K562 (cell line): ENCODE measurements around the gene CIAO2B. TPM values are rescaled to one million over a fixed set of nuclear protein-coding genes. Genes with fewer than 3 reads are reported as not detected.

Experiments used
- ATAC-seq: fragments of 200-7000 bp; cut with Tn5 transposase; 3 replicates; pipeline ENCODE4 v1.9.1; 2020; ENCODE audit warnings: moderate library complexity
- BruUV-seq: library from RNA; stranded (reverse); fragments of 400-500 nt; replicated peaks from 2 replicates; lab custom pipeline; 2021; lab: Mats Ljungman, UMichigan
- CTCF ChIA-PET: fragments of 300-600 bp; formaldehyde crosslinking; extraction: SDS; loops from one replicate; lab custom pipeline; 2021; ENCODE audit warnings: low intra/inter-chr PET ratio; lab: Yijun Ruan, JAX
- POLR2A ChIA-PET: fragments of 300-600, 350-650 bp; sonication (Branson Sonifier 250); formaldehyde crosslinking; extraction: SDS; loops from one replicate; lab custom pipeline; 2021; ENCODE audit warnings: antibody characterized with exemption, inconsistent platforms; lab: Yijun Ruan, JAX
- DNase-seq, 4 experiments: peaks; one replicate each; pipeline versions ENCODE4 v3.0.0 to v3.0.0-alpha.2; 2011 to 2018; ENCODE audit warnings: low spot score in 3 of 4, mixed read lengths in 3 of 4; ENCODE audit errors: extremely low read depth in 1 of 4
- FAIRE-seq: peaks from 2 replicates; lab custom pipeline; 2011; peaks lifted over from hg19 to GRCh38; lab: Jason Lieb, UNC
- H2AFZ ChIP-seq: 2 replicates; pipeline ENCODE4 v1.6.0; 2011; ENCODE audit warnings: low read depth, low read length, control low read depth, inconsistent platforms
- H3K27ac ChIP-seq: fragments of 200-600 bp; 3 replicates; pipeline ENCODE4 v1.8.0; 2011; ENCODE audit warnings: low read depth, mild to moderate bottlenecking, control low read depth, inconsistent platforms, low read length, moderate library complexity, mixed read lengths; ENCODE audit errors: extremely low read depth
- H3K27me3 ChIP-seq, 2 experiments: fragments of 300-600 bp in 1 of 2; 2 replicates in 1 of 2; 3 replicates in 1 of 2; pipeline versions ENCODE4 v1.6.0 to v1.8.0; 2011; ENCODE audit warnings: inconsistent platforms in 2 of 2, low read length in 2 of 2, mild to moderate bottlenecking in 1 of 2, mixed read lengths in 1 of 2, moderate library complexity in 1 of 2; ENCODE audit not compliant: control insufficient read depth in 2 of 2, insufficient read depth in 2 of 2
- H3K36me3 ChIP-seq: fragments of 300-600 bp; 3 replicates; pipeline ENCODE4 v1.8.0; 2011; ENCODE audit warnings: mild to moderate bottlenecking, low read length, inconsistent platforms; ENCODE audit not compliant: control insufficient read depth, insufficient read depth
- H3K4me1 ChIP-seq, 2 experiments: fragments of 200-600 bp in 1 of 2; replicated peaks in 1 of 2; 2 replicates in 1 of 2; 3 replicates in 1 of 2; pipeline versions ENCODE4 v1.5.1 to v1.8.0; 2011; ENCODE audit warnings: inconsistent platforms in 2 of 2, low read length in 2 of 2, mild to moderate bottlenecking in 1 of 2, mixed read lengths in 1 of 2, moderate library complexity in 1 of 2; ENCODE audit not compliant: control insufficient read depth in 2 of 2, insufficient read depth in 2 of 2
- H3K4me2 ChIP-seq: 2 replicates; pipeline ENCODE4 v1.6.1; 2011; ENCODE audit warnings: low read length, control low read depth, inconsistent platforms, mixed read lengths; ENCODE audit not compliant: insufficient read depth
- H3K4me3 ChIP-seq: fragments of 200-600 bp; sonication (generic), shearing (Covaris generic); 2 replicates; pipeline ENCODE4 v1.5.1; 2016; ENCODE audit warnings: control low read depth, inconsistent platforms
- H3K79me2 ChIP-seq: fragments of 200-600 bp; 3 replicates; pipeline ENCODE4 v1.8.0; 2011; ENCODE audit warnings: low read length, inconsistent platforms; ENCODE audit not compliant: control insufficient read depth, insufficient read depth
- H3K9ac ChIP-seq, 2 experiments: 2 replicates each; pipeline versions ENCODE4 v1.6.0 to v1.6.1; 2011; ENCODE audit warnings: low read depth in 2 of 2, low read length in 2 of 2, control low read depth in 1 of 2, inconsistent platforms in 1 of 2, mild to moderate bottlenecking in 1 of 2, mixed read lengths in 1 of 2; ENCODE audit not compliant: insufficient read depth in 1 of 2
- H3K9me1 ChIP-seq: one replicate; pipeline ENCODE4 v1.6.0; 2011; ENCODE audit warnings: inconsistent platforms, mild to moderate bottlenecking, low read length, moderate library complexity; ENCODE audit not compliant: control insufficient read depth, insufficient read depth
- H3K9me3 ChIP-seq: replicated peaks from 2 replicates; pipeline ENCODE4 v1.5.1; 2011; ENCODE audit warnings: low read depth, low read length, inconsistent platforms; ENCODE audit not compliant: control insufficient read depth, insufficient read depth
- H4K20me1 ChIP-seq: replicated peaks from 2 replicates; pipeline ENCODE4 v1.6.1; 2011; ENCODE audit warnings: low read length, inconsistent platforms, mixed read lengths; ENCODE audit not compliant: control insufficient read depth, insufficient read depth
- ARHGAP35 ChIP-seq: fragments of 450-650 bp; IDR thresholded peaks from 2 replicates; pipeline ENCODE4 v1.6.1; 2018; ENCODE audit not compliant: partially characterized antibody
- MTA1 ChIP-seq: fragments of 450-650 bp; IDR thresholded peaks from 2 replicates; pipeline ENCODE4 v1.6.1; 2017; ENCODE audit warnings: borderline replicate concordance
- SIN3A ChIP-seq, 2 experiments: fragments of 150-350 bp in 1 of 2; IDR thresholded peaks; 2 replicates each; pipeline ENCODE4 v1.6.1; 2011 to 2016; ENCODE audit warnings: borderline replicate concordance in 2 of 2, low read depth in 2 of 2, low read length in 2 of 2, mild to moderate bottlenecking in 2 of 2, moderate library complexity in 2 of 2; ENCODE audit not compliant: control insufficient read depth in 1 of 2
- THAP12 ChIP-seq: fragments of 250-450 bp; sonication (Bioruptor Pico); IDR thresholded peaks from 2 replicates; pipeline ENCODE4 v1.9.0; 2021; ENCODE audit warnings: mild to moderate bottlenecking, inconsistent platforms
- ZNF431 ChIP-seq: sonication (generic); formaldehyde crosslinking; IDR thresholded peaks from 2 replicates; pipeline ENCODE4 v1.8.0; 2022; ENCODE audit warnings: mild to moderate bottlenecking, missing genetic modification reagents
- ZNF449 ChIP-seq: fragments of 250-450 bp; sonication (Bioruptor Pico); IDR thresholded peaks from 2 replicates; pipeline ENCODE4 v1.8.0; 2022; ENCODE audit warnings: moderate library complexity, mild to moderate bottlenecking, inconsistent platforms
- WGBS: fragments of 100-300 bp; shearing (Covaris generic); methylation state at CpG from one replicate; pipeline ENCODE4 v1.1.6; 2016; ENCODE audit warnings: low coverage, mixed read lengths; ENCODE audit not compliant: insufficient coverage; ENCODE audit errors: missing lambda C conversion rate; 5-methylcytosine and 5-hydroxymethylcytosine counted together
- in situ Hi-C: fragments of 300-500 bp; cut with MboI; formaldehyde crosslinking; loops from 4 replicates; pipeline ENCODE4 v1.15.0; 2018; ENCODE audit warnings: inconsistent platforms, mixed read lengths
- intact Hi-C: fragments of 100-400 bp; cut with micrococcal nuclease; formaldehyde crosslinking; loops from 2 replicates; pipeline ENCODE4 v1.14.2; 2022
- polyA plus RNA-seq, 8 experiments: library from polyadenylated mRNA; depleted of rRNA in 4 of 8; stranded (reverse) in 5 of 8; unstranded in 3 of 8; fragments of >200 nt; fragmentation: Nextera tagmentation in 2 of 8; fragmentation: Illumina TruSeq in 1 of 8; extraction: Ambion mirVana in 2 of 8; extraction: Trizol in 1 of 8; gene quantifications; 2 replicates each; pipeline versions ENCODE4 v1.2.1 to v1.2.3, GENCODE V29; 2011 to 2014; ENCODE audit warnings: inconsistent platforms in 1 of 8, missing spikeins in 1 of 8
- total RNA-seq, 7 experiments: library from RNA; depleted of rRNA in 6 of 7; stranded (reverse); fragments of >200 nt in 6 of 7; fragmentation: Illumina TruSeq in 2 of 7; extraction: Trizol in 2 of 7; gene quantifications; 2 replicates each; pipeline versions ENCODE4 v1.2.1 to v1.2.3, GENCODE V29; 2011 to 2021; ENCODE audit warnings: low replicate concordance in 1 of 7

CIAO2B gene
- total and polyA plus RNA-seq, 9 of the 15 experiments (the other 6 are each of a cell fraction or from before 2014, with no cell fraction given), result 86.8 to 182 (median 113) TPM

- Histone ChIP-seq H3K36me3 (no peaks in the 10 kb centered on the region), H3K27me3 (no peaks in the 10 kb centered on the region), H3K4me2 (no peak overlapping the region), H3K9me3 (no peaks in the 10 kb centered on the region), H3K4me1 (peaks cover 36 to 56% of the 10 kb centered on the region in 2 experiments), H3K79me2 (no peaks in the 10 kb centered on the region), H4K20me1 (no peaks in the 10 kb centered on the region), H3K4me3 (no peak overlapping the region), H3K27ac (no peak overlapping the region), H3K9me1 (no peaks in the 10 kb centered on the region), H2AFZ (peak overlapping the region; percentile 72), H3K9ac (peak overlapping the region in 1 of 2 experiments; percentile 80; a peak in 1 of 4 replicates)
- BruUV-seq, result no TSS peak
- TF ChIP-seq ARHGAP35 (no peak), ZNF431 (CRISPR knock-in tag) (no peak), ZNF449 (CRISPR knock-in tag) (no peak), MTA1 (no peak), SIN3A (IDR thresholded peaks at IDR 0.05; ENCODE audit: borderline replicate concordance in 2 of 2, control insufficient read depth in 1 of 2, low read depth in 2 of 2, low read length in 2 of 2) (no peak), THAP12 (CRISPR knock-in tag) (no peak)
- WGBS, result 74% methylated on average over 9 of the region's 13 CpGs
- intact Hi-C loops, result no loop called here
- ChIA-PET POLR2A (interaction anchor here (1.3 kb wide), 2 partner anchors 12 to 24 kb away, joined by 3 read pairs; no protein-coding TSS in a partner anchor), CTCF (no interaction called here)
- ATAC-seq, result no peak
- DNase-seq, result no peak
- in situ Hi-C loops, result no loop called here
- no peak for FAIRE-seq
Measured at GRCh38 chr16:66904428-66904845, 29.8 kb downstream of the CIAO2B start.
